GM12865 (cell line): ENCODE results near the gene BANP.
"Not testable (repeated sequence)": the region's sequence is repeated elsewhere in the genome, so short reads cannot be mapped to it uniquely, and the experiment has no call there.

Experiments used
- DNase-seq: peaks from one replicate; pipeline ENCODE4 v3.0.0; 2010; ENCODE audit warnings: low read depth
- H3K4me3 ChIP-seq: 2 replicates; pipeline ENCODE4 v1.5.1; 2011; ENCODE audit warnings: mild to moderate bottlenecking, low read depth, low read length, control low read depth
- CTCF ChIP-seq: IDR thresholded peaks from 2 replicates; pipeline ENCODE4 v1.5.1; 2011; ENCODE audit warnings: low read length, control low read depth, low read depth, inconsistent platforms; ENCODE audit not compliant: insufficient read depth; ENCODE audit errors: missing control alignments

BANP gene

DNA sequence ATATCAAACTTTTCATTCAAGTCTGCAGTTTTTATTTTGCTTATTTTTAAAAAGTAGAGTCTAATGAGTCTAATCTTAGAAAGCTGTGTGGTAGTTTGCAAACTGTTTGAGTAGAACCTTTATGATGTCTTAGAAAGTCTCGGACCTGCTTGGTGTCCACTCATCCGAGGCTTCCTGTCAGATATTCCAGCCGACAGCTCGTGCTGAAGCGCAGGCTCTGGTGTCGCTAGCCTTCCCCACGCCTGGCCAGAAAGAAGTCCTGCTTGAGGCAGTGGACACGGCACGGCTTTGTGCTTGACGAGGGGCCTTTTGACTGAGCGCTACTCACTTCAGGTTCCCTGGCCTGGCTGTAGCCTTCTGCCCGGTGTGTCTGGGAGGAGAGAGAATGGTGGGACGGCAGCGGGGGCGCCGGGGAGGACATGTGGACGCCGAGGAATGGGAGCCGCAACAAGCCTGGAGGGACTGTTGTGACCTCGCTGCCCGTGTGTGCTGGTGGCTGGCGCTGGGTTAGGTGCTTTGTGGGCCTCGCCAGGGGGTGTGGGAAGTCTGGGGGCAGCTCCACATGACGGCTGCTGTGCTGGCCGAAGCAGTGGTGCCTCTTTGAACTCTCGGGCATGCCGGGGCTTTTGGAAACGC, 33.5 kb downstream of the BANP start:
- DNase-seq, result no peak
- no peak overlapping the region for H3K4me3 ChIP-seq
- no peak for TF ChIP-seq CTCF

DNA sequence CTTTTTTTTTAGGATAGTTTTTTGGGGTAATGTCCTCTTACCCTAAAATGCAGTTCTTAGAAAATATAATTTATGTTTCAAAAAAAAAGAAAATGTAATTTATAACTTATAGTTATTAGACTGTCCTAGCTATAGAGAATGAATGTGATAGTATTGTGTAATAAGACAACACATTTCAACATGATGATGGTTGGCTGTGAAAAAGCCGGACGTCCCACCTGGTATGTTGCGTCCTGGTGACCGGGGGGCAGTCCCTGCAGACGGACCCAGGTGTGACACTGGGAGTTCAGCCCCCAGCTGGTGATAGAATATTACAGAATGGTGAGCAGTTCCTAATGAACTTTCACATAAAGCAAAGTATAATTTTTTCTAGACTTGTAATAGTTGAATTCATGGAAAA, 34.3 kb downstream of the BANP start:
- DNase-seq, H3K4me3 ChIP-seq: not testable (repeated sequence)

DNA sequence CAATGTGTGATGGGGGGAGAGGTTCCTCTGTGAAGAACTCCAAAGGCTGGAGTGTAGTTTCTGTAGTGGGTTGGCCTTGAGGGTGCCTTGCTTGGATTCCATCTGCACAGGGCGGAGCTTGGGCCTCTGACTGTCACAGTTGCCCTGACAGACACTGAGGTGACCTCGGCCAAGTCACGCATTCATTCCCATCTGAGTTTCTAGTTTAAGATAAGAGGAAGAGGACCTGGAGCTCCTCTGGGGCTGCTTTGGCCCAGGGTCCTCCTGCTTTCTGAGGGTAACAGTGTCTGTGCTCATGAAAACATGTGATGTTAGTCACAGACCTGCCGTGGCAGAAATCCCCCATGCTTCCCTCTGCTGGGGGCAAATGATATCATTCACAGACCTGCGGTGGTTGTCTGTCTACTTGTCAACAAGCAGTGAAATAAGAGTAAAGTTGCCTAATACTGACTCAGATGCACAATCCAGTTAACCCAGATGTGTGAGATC, 35.2 kb downstream of the BANP start:
- not testable (repeated sequence) for H3K4me3 ChIP-seq
- peak; percentile 22 for DNase-seq

DNA sequence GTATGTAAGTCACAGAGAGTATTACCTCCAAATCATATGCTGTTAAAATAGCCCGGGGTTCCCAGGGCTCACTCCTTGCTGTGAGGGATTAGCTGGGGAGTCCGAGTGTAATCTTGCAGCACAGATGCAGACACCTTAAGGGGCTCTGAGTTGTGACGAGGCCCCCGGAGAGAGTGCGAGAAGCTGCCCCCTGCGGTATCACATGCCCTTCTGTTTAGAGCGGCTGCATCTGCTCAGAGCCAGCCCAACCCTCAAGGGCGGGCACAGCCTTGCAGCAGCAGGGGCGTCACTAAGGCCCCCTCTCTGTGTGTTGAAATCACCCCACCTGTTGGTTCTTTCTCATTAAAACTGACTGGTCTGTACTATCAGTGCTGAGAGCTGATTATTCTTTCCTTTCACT, 37.4 kb downstream of the BANP start:
- not testable (repeated sequence) for DNase-seq, H3K4me3 ChIP-seq

DNA sequence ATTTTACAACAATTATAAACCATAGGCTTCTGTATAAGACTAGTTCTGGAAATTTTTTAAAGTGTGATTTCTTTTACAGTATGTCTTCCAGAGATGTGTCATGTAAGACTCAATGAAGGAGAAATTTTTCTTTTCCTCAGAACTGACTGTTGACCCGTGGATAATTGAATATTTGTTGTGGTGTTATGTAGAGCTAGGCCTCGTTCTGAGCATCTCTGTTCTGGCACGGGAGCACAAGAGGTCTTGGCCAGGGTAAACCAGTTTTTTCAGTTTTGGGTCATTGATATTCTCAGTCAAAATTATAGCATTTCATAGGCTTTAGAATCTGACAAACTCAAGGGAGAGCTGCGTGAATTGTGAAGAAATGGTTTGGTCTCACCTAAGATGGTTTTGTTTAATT, 39.0 kb downstream of the BANP start:
- DNase-seq, H3K4me3 ChIP-seq: not testable (repeated sequence)

GRCh38 chr16:87992142-87992541, 40.9 kb downstream of the BANP start:
- not testable (repeated sequence) for H3K4me3 ChIP-seq, DNase-seq

GRCh38 chr16:87993901-87994300, 42.7 kb downstream of the BANP start:
- no peak for TF ChIP-seq CTCF
- H3K4me3 ChIP-seq, result no peak overlapping the region
- DNase-seq, result no peak

DNA sequence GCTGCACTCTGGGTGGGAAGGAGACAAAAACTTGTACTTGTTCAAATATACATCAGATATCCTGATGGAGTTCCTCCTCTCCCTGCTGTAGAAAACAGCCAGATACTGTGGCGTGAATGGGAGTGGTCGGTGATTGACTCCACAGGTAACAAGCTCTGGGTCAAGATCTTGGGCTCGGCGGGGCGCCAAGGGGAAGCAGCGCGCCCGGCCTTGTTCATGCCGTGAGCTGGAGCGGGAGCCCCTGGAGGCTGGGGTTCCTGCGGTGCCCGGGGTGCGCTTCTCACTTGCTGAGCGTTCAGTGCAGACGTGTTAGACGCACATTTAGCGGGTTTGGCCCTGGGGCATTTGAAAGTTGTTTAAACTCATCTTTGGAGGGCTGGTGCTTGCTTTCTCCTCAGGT, 44.4 kb downstream of the BANP start:
- no peak for DNase-seq
- no peak for TF ChIP-seq CTCF
- H3K4me3 ChIP-seq, result no peak overlapping the region

- no peak for DNase-seq
- H3K4me3 ChIP-seq, result no peak overlapping the region
- TF ChIP-seq CTCF, result no peak
Observed at GRCh38 chr16:87996962-87997880, 46.0 kb downstream of the BANP start.

DNA sequence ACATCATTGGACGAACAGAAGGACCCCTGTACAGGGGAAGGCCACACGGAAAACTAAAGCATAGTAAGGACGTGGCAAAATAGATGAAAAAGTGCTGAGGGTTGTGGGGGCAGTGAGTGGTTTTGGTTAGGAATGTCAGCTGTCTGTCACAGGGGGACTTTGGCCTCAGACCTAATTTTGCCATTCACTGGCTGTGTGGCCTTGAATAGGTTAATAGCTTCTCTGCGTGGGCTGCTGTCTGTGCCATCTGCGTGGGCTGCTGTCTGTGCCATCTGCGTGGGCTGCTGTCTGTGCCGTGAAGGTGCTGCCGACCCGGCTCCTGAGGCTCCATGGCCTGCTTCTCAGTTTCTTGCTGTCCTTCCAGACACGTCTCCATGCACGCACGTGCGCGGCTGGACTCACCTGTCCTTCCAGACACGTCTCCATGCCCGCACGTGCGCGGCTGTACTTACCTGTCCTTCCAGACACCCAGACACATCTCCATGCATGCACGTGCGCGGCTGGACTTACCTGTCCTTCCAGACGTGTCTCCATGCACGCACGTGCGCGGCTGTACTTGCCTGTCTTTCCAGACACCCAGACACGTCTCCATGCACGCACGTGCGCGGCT, 47.1 kb downstream of the BANP start:
- not testable (repeated sequence) for DNase-seq

GRCh38 chr16:87998992-87999391, 47.8 kb downstream of the BANP start:
- H3K4me3 ChIP-seq, DNase-seq: not testable (repeated sequence)

More for the DNA sequence above, 47.1 kb downstream of the BANP start:
- not testable (repeated sequence) for H3K4me3 ChIP-seq
